HG02943 (cell line): ENCODE results near the gene OR6B1.
"Not testable (repeated sequence)": the region's sequence is repeated elsewhere in the genome, so short reads cannot be mapped to it uniquely, and the experiment has no call there.

Experiments
- ATAC-seq: cut with Tn5 transposase; IDR thresholded peaks from one replicate; pipeline ENCODE4 v1.9.1; 2021; ENCODE audit warnings: mild to moderate bottlenecking, low read depth, moderate library complexity; ENCODE audit not compliant: unreplicated experiment

OR6B1 gene

DNA sequence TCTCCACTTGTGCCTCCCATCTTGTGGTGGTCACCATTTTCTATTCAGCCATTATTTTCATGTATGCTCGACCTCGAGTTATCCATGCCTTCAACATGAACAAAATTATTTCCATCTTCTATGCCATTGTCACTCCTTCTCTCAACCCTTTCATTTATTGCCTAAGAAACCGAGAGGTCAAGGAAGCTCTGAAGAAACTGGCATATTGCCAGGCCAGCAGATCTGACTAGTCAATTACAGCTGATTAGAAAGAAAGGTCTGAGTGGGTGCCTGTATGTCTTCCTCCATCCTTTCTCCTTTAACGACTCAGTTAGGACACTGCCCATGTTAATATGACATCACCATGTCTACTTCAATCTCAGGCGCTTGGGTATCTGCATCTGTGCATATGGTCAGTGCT lies 4.6 kb downstream of the OR6B1 start:
- ATAC-seq = no peak

GRCh38 chr7:144006029-144006691 lies 6.0 kb downstream of the OR6B1 start:
- ATAC-seq = no peak

GRCh38 chr7:144006692-144007042 lies 6.5 kb downstream of the OR6B1 start:
- ATAC-seq = no peak

DNA sequence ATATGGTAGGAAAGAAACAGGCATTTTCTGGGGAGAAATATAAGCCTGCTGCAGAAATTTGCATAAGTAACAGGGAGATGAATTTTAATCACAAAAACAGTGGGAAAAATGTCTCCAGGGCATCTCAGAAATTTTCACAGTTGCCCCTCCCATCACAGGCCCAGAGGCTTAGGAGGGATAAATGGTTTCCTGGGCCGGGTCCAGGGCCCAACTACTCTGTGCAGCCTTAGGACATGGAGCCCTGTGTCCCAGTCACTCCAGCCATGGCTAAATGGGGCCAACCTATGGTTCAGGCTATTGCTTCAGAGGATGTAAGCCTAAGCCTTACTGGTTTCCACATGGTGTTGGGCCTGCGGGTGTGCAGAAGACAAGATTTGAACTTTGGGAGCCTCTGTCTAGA lies 9.2 kb downstream of the OR6B1 start:
- no peak for ATAC-seq

DNA sequence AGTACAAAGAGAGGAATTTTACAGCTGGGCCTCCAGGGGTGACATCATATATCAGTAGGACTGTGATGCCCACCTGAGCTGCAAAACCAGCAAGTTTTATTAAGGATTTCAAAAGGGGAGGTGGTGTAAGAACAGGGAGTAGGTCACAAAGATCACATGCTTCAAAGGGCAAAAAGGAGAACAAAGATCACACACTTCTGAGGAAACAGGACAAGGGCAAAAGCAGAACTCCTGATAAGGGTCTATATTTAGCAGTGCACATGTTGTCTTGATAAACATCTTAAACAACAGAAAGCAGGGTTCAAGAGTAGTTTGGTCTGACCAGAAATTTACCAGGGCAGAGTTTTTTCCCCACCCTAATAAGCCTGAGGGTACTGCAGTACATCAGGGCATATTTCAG lies 9.9 kb downstream of the OR6B1 start:
- ATAC-seq = not testable (repeated sequence)

GRCh38 chr7:144010821-144011220 lies 10.7 kb downstream of the OR6B1 start:
- ATAC-seq = not testable (repeated sequence)

- no peak for ATAC-seq
Measured at GRCh38 chr7:144011458-144012230, 11.5 kb downstream of the OR6B1 start.

GRCh38 chr7:144018065-144018464 lies 17.9 kb downstream of the OR6B1 start:
- no peak for ATAC-seq

DNA sequence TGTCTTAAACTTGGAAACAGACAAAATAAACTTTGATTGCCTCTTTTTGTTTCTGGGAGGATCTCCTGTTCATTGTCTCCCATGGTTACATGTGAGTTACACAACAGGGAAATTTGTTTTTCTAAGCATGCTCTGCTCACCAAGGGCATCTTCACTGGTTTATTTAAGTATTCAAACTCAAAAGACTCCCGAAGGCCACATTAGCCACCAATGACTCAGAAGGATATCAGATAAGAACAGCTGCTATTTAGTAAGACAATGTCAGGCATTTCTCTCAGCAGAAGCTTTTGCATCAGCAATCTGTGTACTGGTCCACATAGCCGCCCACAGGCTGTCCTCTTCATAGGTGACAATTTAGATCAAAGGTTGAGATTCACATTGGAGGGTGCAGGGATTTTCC lies 19.3 kb downstream of the OR6B1 start:
- ATAC-seq = no peak

GRCh38 chr7:144020340-144020739 lies 20.2 kb downstream of the OR6B1 start:
- no peak for ATAC-seq

- no peak for ATAC-seq
Measured at GRCh38 chr7:144022169-144022568, 22.0 kb downstream of the OR6B1 start.

GRCh38 chr7:144023171-144023827 lies 23.2 kb downstream of the OR6B1 start:
- ATAC-seq = no peak

GRCh38 chr7:144024213-144024612 lies 24.1 kb downstream of the OR6B1 start:
- ATAC-seq = no peak

DNA sequence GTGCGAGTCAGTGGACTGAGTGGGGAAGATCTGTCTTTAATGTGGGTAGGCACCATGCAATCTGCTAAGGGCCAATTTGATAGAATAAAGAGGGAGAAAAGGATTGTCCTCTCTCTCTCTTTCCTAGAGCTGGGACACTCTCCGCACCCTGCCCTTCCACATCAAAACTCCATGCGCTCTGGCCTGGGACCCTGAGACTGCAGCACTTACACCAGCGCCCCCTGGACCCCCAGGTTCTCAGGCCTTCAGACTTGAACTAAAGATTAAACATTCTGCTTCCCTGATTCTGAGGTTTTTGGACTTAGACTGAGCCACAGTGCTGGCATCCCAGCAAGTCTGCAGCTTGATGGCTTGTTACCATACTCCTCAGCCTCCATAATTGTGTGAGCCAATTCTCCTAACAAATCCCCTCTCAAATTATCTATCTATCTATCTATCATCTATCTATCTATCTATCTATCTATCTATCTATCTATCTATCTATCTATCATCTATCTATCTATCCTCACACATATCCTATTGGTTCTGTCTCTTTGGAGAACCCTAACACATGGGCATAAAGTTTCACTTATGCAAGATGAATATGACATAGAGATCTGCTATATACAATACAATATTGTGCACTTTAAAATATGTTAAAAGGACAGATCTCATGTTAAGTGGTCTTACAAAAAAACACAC lies 26.2 kb downstream of the OR6B1 start:
- no peak for ATAC-seq

DNA sequence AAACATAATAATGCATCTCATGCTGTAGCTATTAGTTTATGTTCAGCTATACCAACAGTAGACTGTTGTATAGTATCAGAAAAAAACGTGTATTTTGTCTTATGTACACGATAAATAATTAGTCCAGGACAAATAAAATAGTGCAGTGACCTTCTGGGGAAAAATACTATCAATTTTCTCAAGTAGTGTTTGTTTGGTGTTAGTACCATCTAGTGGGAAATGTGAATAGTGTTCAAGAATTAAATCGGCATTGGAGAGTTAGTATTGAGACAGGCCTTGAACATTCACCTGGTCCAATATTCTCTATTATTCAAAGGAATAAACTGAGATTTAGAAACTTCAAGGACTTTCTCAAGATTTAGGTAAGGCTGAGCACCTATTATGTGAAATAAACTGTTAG lies 26.9 kb downstream of the OR6B1 start:
- no peak for ATAC-seq

GRCh38 chr7:144027974-144028373 lies 27.9 kb downstream of the OR6B1 start:
- ATAC-seq = no peak

- ATAC-seq = no peak
Measured at GRCh38 chr7:144028547-144028946, 28.4 kb downstream of the OR6B1 start.

- no peak for ATAC-seq
Measured at GRCh38 chr7:144032516-144032915, 32.4 kb downstream of the OR6B1 start.

GRCh38 chr7:144032985-144033709 lies 33.0 kb downstream of the OR6B1 start:
- ATAC-seq = no peak

GRCh38 chr7:144035385-144035784 lies 35.3 kb downstream of the OR6B1 start:
- ATAC-seq = no peak
